Kidney (tissue), 22 donors: ENCODE measurements around the gene RNU6-7. TPM values are rescaled to one million over a fixed set of nuclear protein-coding genes. Genes with fewer than 3 reads are reported as not detected.
A peak's percentile ranks its signal among the peaks of the same experiment; 100 is the strongest.

Experiments
- DNase-seq, 5 donors: peaks; one replicate each; pipeline ENCODE4 v3.0.0-alpha.2; 2013 to 2020
- FAIRE-seq: peaks from 2 replicates; lab custom pipeline; 2012; peaks lifted over from hg19 to GRCh38; lab: Jason Lieb, UNC
- H3K27ac ChIP-seq, 2 donors: one replicate each; pipeline ENCODE4 v1.7.0; 2013; ENCODE audit warnings: low read depth in 2 of 2, low read length in 2 of 2, inconsistent platforms in 1 of 2
- H3K27me3 ChIP-seq: one replicate; pipeline ENCODE4 v1.7.1; 2013; ENCODE audit warnings: low read length, inconsistent platforms; ENCODE audit not compliant: control insufficient read depth, insufficient read depth
- H3K36me3 ChIP-seq, 3 donors: one replicate each; pipeline versions ENCODE4 v1.7.0 to v1.7.1; 2013; ENCODE audit warnings: low read length in 3 of 3, control low read depth in 1 of 3, inconsistent platforms in 1 of 3; ENCODE audit not compliant: insufficient read depth in 3 of 3, control insufficient read depth in 2 of 3
- H3K4me1 ChIP-seq, 3 donors: one replicate each; pipeline versions ENCODE4 v1.7.0 to v1.7.1; 2013; ENCODE audit warnings: low read length in 3 of 3, inconsistent platforms in 1 of 3, low read depth in 1 of 3; ENCODE audit not compliant: control insufficient read depth in 2 of 3, insufficient read depth in 2 of 3
- H3K4me3 ChIP-seq, 3 donors: one replicate each; pipeline versions ENCODE4 v1.7.0 to v1.8.1; 2013; ENCODE audit warnings: low read length in 3 of 3, control low read depth in 1 of 3, inconsistent platforms in 1 of 3
- H3K9ac ChIP-seq, 3 donors: one replicate each; pipeline versions ENCODE4 v1.7.0 to v1.7.1; 2013; ENCODE audit warnings: low read length in 3 of 3, control low read depth in 1 of 3, inconsistent platforms in 1 of 3
- H3K9me3 ChIP-seq, 3 donors: one replicate each; pipeline versions ENCODE4 v1.7.0 to v1.7.1; 2013; ENCODE audit warnings: low read length in 3 of 3, control low read depth in 1 of 3, inconsistent platforms in 1 of 3; ENCODE audit not compliant: control insufficient read depth in 2 of 3, insufficient read depth in 1 of 3
- intact Hi-C: fragments of 100-400 bp; cut with DNase I; formaldehyde crosslinking; loops from one replicate; pipeline ENCODE4 v1.11.1; 2022
- long read RNA-seq, 10 donors: library from polyadenylated mRNA in 1 of 10; unstranded in 1 of 10; transcript quantifications; one replicate each; pipeline ENCODE4 v2.0.0 and lab custom pipeline, GENCODE V29; 2021 to 2026
- polyA plus RNA-seq: library from polyadenylated mRNA; stranded (reverse); fragments of 350-450 nt; fragmentation: Illumina TruSeq; extraction: RNeasy Lipid Tissue Mini Kit (QIAGEN cat#74804); gene quantifications from one replicate; pipeline ENCODE4 v1.2.3, GENCODE V29; 2014; ENCODE audit warnings: low read depth, low replicate concordance; ENCODE audit not compliant: insufficient read depth
- total RNA-seq: library from RNA; stranded (reverse); fragmentation: NEBNext Ultra II Directional; extraction: Animal tissue kit (Norgen Biotek cat#: 25700); gene quantifications from one replicate; pipeline ENCODE4 v1.2.1, GENCODE V29; 2021
- TF ChIP-seq, protein P1 (sequence below): IDR thresholded peaks from 3 replicates; pipeline ENCODE4 v1.5.1; 2012; ENCODE audit warnings: mild to moderate bottlenecking, moderate library complexity, borderline replicate concordance; ENCODE audit not compliant: insufficient read depth; ENCODE audit errors: extremely low read depth
- donor health status: control.
- donor health status: control.
- donor health status: control.
- donor health status: control.
- donor health status: control.
- donor health status: DM: yes; HTN: yes; CAD: no.
- donor health status: Normal renal cell carcinoma (clear cell type).

Gene RNU6-7
- not detected for total RNA-seq
- polyA plus RNA-seq: not detected
- long read RNA-seq, donor 1: 0 reads
- long read RNA-seq, donor 2: 0 reads
- long read RNA-seq, donor 3: 0 reads
- long read RNA-seq, donor 4: 0 reads
- long read RNA-seq, donor 5: 0 reads
- long read RNA-seq, donor 6: 0 reads
- long read RNA-seq, donor 7: 0 reads
- long read RNA-seq, donor 8: 0 reads
- long read RNA-seq, donor 9: 0 reads
- long read RNA-seq, donor 10: 0 reads

DNA sequence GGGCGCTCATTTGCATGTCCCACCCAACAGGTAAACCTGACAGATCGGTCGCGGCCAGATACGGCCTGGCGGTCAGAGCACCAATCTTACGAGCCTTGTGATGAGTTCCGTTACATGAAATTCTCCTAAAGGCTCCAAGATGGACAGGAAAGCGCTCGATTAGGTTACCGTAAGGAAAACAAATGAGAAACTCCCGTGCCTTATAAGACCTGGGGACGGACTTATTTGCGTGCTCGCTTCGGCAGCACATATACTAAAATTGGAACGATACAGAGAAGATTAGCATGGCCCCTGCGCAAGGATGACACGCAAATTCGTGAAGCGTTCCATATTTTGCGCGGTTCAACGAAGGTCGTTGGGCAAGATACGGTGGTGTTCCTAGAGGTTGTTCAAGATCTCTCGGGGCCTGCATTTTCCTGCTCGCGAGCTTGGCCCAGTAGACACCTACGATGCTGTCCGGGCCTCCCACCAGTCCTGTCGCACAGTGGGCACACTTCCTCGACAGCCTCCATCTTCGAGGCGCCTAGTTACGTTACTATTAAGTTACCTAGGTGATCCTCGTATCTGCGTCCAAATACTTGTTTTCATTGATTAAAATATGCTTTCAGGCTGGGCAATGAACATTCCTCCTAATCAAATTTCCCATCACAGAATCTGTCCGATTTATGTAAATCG lies at the start of gene RNU6-7:
Gene RNU6-7, plus strand, starts transcription at position 230 of the 675 bp plus-strand sequence.
- Histone ChIP-seq H3K27me3 (no peaks in the 10 kb centered on the region), H3K9me3 (no peaks in the 10 kb centered on the region), H3K27ac (peak within 1 kb of the TSS; percentile 76 to 92), H3K9ac (peak within 1 kb of the TSS; percentile 34 to 88 (median 78)), H3K4me3 (peak within 1 kb of the TSS; percentile 75 to 92 (median 86)), H3K36me3 (no peaks in the 10 kb centered on the region), H3K4me1 (peaks cover 0 to 4% (median 0%) of the 10 kb centered on the region in 3 donors)
- intact Hi-C loops: no loop called here
- DNase-seq: peak; percentile 74 to 84 (median 79)
- TF ChIP-seq, protein P1, sequence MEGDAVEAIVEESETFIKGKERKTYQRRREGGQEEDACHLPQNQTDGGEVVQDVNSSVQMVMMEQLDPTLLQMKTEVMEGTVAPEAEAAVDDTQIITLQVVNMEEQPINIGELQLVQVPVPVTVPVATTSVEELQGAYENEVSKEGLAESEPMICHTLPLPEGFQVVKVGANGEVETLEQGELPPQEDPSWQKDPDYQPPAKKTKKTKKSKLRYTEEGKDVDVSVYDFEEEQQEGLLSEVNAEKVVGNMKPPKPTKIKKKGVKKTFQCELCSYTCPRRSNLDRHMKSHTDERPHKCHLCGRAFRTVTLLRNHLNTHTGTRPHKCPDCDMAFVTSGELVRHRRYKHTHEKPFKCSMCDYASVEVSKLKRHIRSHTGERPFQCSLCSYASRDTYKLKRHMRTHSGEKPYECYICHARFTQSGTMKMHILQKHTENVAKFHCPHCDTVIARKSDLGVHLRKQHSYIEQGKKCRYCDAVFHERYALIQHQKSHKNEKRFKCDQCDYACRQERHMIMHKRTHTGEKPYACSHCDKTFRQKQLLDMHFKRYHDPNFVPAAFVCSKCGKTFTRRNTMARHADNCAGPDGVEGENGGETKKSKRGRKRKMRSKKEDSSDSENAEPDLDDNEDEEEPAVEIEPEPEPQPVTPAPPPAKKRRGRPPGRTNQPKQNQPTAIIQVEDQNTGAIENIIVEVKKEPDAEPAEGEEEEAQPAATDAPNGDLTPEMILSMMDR: no peak
- no peak for FAIRE-seq

DNA sequence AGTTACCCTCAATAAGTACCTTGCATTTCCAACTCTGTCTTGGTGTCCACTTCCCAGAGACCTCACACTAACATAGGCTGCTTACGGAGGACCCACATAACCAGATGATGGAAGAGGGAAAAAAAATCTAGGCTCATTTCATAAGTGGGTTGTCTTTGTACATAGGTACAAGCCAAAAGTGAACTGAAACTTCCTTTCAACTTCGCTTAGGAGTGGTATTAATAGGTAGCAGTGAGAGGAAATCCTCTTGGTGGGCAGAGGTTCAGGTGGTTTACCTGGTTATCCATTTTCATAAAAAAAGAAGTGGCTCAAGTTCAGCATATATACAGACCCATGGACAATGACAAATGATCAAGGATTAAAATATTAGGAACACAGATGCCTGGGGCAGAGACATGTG lies 35.8 kb upstream of the RNU6-7 start:
- H3K4me3 ChIP-seq: no peak overlapping the region
- DNase-seq (no peak), FAIRE-seq (no peak)
- H3K27me3 ChIP-seq: no peaks in the 10 kb centered on the region
- peaks cover 0 to 2% (median 0%) of the 10 kb centered on the region in 3 donors for H3K9me3 ChIP-seq
- H3K4me1 ChIP-seq: no peaks in the 10 kb centered on the region
- intact Hi-C loops: no loop called here
- TF ChIP-seq, protein P1: no peak
- no peaks in the 10 kb centered on the region for H3K36me3 ChIP-seq
- H3K27ac ChIP-seq: no peak overlapping the region
- no peak overlapping the region for H3K9ac ChIP-seq

DNA sequence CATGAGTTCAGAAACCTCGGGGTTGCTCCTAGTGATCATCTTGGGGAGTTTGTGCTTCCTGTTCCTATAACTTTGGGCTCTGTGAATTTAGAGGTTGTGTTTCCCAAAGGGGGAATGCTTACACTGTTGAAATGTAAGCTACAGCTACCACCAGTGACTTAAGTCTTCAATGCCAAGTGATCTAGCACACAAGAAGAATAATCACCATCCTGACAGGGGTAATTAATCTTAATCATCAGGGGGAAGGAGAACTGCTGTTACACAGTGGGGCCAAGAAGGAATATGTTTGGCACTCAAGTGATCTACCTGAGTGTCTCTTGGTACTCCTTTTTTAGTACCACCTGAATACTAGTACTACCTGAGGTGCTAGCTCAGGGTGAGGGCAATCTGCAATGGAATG lies 34.9 kb upstream of the RNU6-7 start:
- H3K9ac ChIP-seq: no peak overlapping the region
- TF ChIP-seq, protein P1: no peak
- H3K9me3 ChIP-seq: no peaks in the 10 kb centered on the region
- H3K4me3 ChIP-seq: no peak overlapping the region
- FAIRE-seq: no peak
- DNase-seq: no peak
- H3K27me3 ChIP-seq: no peaks in the 10 kb centered on the region
- H3K36me3 ChIP-seq: no peaks in the 10 kb centered on the region
- no peak overlapping the region for H3K27ac ChIP-seq
- no peaks in the 10 kb centered on the region for H3K4me1 ChIP-seq
- intact Hi-C loops: no loop called here
